Measurements from ENCODE around the gene CUBN.

The CUBN gene

GRCh38 chr10:16984242-16984641 lies 145.4 kb downstream of the CUBN start:
- no peak for DNase-seq

- no peak for DNase-seq
Observed at GRCh38 chr10:16976803-16977202, 152.8 kb downstream of the CUBN start.

GRCh38 chr10:16975188-16975587 lies 154.4 kb downstream of the CUBN start:
- DNase-seq = no peak

- DNase-seq = no peak
Observed at GRCh38 chr10:16968416-16969041, 161.1 kb downstream of the CUBN start.

GRCh38 chr10:16967866-16968415 lies 161.7 kb downstream of the CUBN start:
- DNase-seq = no peak

GRCh38 chr10:16966991-16967865 lies 162.4 kb downstream of the CUBN start:
- DNase-seq = no peak

GRCh38 chr10:16965740-16966447 lies 163.7 kb downstream of the CUBN start:
- no peak for DNase-seq

- DNase-seq = no peak
Observed at GRCh38 chr10:16965344-16965616, 164.3 kb downstream of the CUBN start.

- DNase-seq = no peak
Observed at GRCh38 chr10:16964576-16965343, 164.9 kb downstream of the CUBN start.

- no peak for DNase-seq
Observed at GRCh38 chr10:16960551-16960950, 169.1 kb downstream of the CUBN start.

- DNase-seq = no peak
Observed at GRCh38 chr10:16957038-16957437, 172.6 kb downstream of the CUBN start.

- no peak for DNase-seq
Observed at GRCh38 chr10:16954280-16955030, 175.2 kb downstream of the CUBN start.

- no peak for DNase-seq
Observed at GRCh38 chr10:16953270-16953669, 176.3 kb downstream of the CUBN start.

GRCh38 chr10:16952610-16953009 lies 177.0 kb downstream of the CUBN start:
- no peak for DNase-seq

- DNase-seq = no peak
Observed at GRCh38 chr10:16952080-16952479, 177.5 kb downstream of the CUBN start.

GRCh38 chr10:16950656-16951601 lies 178.7 kb downstream of the CUBN start:
- DNase-seq = no peak

- no peak for DNase-seq
Observed at GRCh38 chr10:16949816-16950215, 179.8 kb downstream of the CUBN start.

GRCh38 chr10:16948361-16948760 lies 181.2 kb downstream of the CUBN start:
- no peak for DNase-seq

GRCh38 chr10:16947069-16947468 lies 182.5 kb downstream of the CUBN start:
- no peak for DNase-seq

GRCh38 chr10:16945593-16945992 lies 184.0 kb downstream of the CUBN start:
- no peak for DNase-seq

- no peak for DNase-seq
Observed at GRCh38 chr10:16944986-16945385, 184.6 kb downstream of the CUBN start.

Measured in stimulated activated CD4-positive, alpha-beta T cell treated with anti-CD3 and anti-CD28 coated beads, Interleukin-1b, Interleukin-23, amount 100 ng/mL, for 48 hours (primary cell).